Stimulated activated effector memory CD8-positive, alpha-beta T cell treated with anti-CD3 and anti-CD28 coated beads, Interleukin-12 subunit alpha, Interleukin-12 subunit beta, amount 100 ng/mL, for 72 hours (primary cell): ENCODE measurements around the gene AKIP1.

ENCODE experiments used
- ATAC-seq: fragments of 150-1000 bp; cut with Tn5 transposase; 2 replicates; pipeline ENCODE4 v1.10.0; 2021
- DNase-seq, 2 donors: peaks; one replicate each; pipeline ENCODE4 v3.0.0; 2021 to 2022; ENCODE audit warnings: low spot score in 2 of 2
- H3K27ac Mint-ChIP-seq: one replicate; pipeline ENCODE4 v1.8.0; 2022; ENCODE audit warnings: mild to moderate bottlenecking, mixed read lengths
- H3K36me3 Mint-ChIP-seq: one replicate; pipeline ENCODE4 v1.8.0; 2022; ENCODE audit warnings: mild to moderate bottlenecking, mixed read lengths
- H3K4me1 Mint-ChIP-seq: one replicate; pipeline ENCODE4 v1.8.0; 2022; ENCODE audit warnings: mixed read lengths
- H3K4me3 Mint-ChIP-seq: one replicate; pipeline ENCODE4 v1.8.0; 2022; ENCODE audit warnings: mild to moderate bottlenecking, mixed read lengths
- H3K9me3 Mint-ChIP-seq: one replicate; pipeline ENCODE4 v1.8.0; 2022; ENCODE audit warnings: mixed read lengths

The AKIP1 gene

GRCh38 chr11:8964324-8965320, 53.6 kb downstream of the AKIP1 start, which contains the start of gene TMEM9B:
TSS of gene TMEM9B (minus strand) at chr11:8964442. CDS start at chr11:8964313, 129 bp downstream.
- Mint-ChIP-seq H3K27ac (peak within 1 kb of the TSS; percentile 94), H3K36me3 (peaks cover 18% of the 10 kb centered on the region), H3K4me1 (peaks cover 29% of the 10 kb centered on the region), H3K4me3 (peak within 1 kb of the TSS; percentile 91), H3K9me3 (no peaks in the 10 kb centered on the region)
- DNase-seq (peak; percentile 71 to 94), ATAC-seq (peak; percentile 91)

DNA sequence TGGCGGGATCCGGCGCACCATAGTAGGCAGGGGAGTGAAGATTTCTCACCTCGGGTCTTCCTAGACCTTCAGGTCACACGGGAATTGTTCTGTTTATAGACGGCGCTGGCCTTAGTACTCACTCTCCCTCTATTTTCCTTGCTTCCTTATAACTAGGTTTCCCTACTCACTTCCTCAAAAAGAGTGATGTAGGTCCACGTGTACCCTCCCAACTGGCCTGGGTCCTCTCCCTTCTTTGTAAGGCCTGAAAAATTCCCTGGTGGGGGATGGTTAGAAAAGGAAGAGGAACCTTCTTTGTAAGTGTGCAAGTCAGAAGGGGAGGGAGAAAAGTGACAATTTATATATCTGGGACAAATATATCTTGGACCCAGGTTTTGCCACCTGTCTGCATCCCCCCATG, 56.2 kb downstream of the AKIP1 start:
- no peak overlapping the region for H3K27ac Mint-ChIP-seq

More for the DNA sequence above, 56.2 kb downstream of the AKIP1 start:
- no peak for DNase-seq
- Mint-ChIP-seq H3K4me3 (no peak overlapping the region), H3K9me3 (no peaks in the 10 kb centered on the region), H3K4me1 (peaks cover 21% of the 10 kb centered on the region), H3K36me3 (peaks cover 18% of the 10 kb centered on the region)
- ATAC-seq: no peak
